DOHH2 (cell line): ENCODE data around the gene BMAL2.

Experiments used
- H3F3A ChIP-seq: fragments of 200-600 bp; sonication (generic), shearing (Covaris generic); 2 replicates; pipeline ENCODE4 v1.6.0; 2016; ENCODE audit warnings: antibody characterized with exemption, mild to moderate bottlenecking; ENCODE audit not compliant: control insufficient read depth, insufficient read depth
- H3K27ac ChIP-seq: fragments of 200-600 bp; sonication (generic); 2 replicates; pipeline ENCODE4 v1.5.1; 2014; ENCODE audit warnings: low read depth, mild to moderate bottlenecking, low read length, moderate library complexity
- H3K27me3 ChIP-seq: fragments of 200-600 bp; sonication (generic); 2 replicates; pipeline ENCODE4 v1.6.1; 2014; ENCODE audit warnings: mild to moderate bottlenecking, low read length, mixed read lengths; ENCODE audit not compliant: control insufficient read depth
- H3K36me3 ChIP-seq: fragments of 200-600 bp; sonication (generic); 2 replicates; pipeline ENCODE4 v1.6.1; 2014; ENCODE audit warnings: mild to moderate bottlenecking, low read length, moderate library complexity, mixed read lengths; ENCODE audit not compliant: control insufficient read depth
- H3K4me1 ChIP-seq: fragments of 200-600 bp; sonication (generic); 2 replicates; pipeline ENCODE4 v1.6.1; 2014; ENCODE audit warnings: mild to moderate bottlenecking, low read length, mixed read lengths; ENCODE audit not compliant: control insufficient read depth
- H3K4me2 ChIP-seq: fragments of 200-600 bp; sonication (generic); 2 replicates; pipeline ENCODE4 v1.6.0; 2014; ENCODE audit warnings: mild to moderate bottlenecking, low read length, moderate library complexity
- H3K4me3 ChIP-seq: fragments of 200-600 bp; sonication (generic); 2 replicates; pipeline ENCODE4 v1.5.1; 2014; ENCODE audit warnings: mild to moderate bottlenecking, low read length, mixed read lengths
- H3K79me2 ChIP-seq: fragments of 200-600 bp; sonication (generic); 2 replicates; pipeline ENCODE4 v1.6.1; 2014; ENCODE audit warnings: mild to moderate bottlenecking, low read length, mixed read lengths; ENCODE audit not compliant: control insufficient read depth
- H3K9me2 ChIP-seq: fragments of 200-600 bp; sonication (generic); replicated peaks from 2 replicates; pipeline ENCODE4 v1.6.1; 2014; ENCODE audit warnings: mild to moderate bottlenecking, low read length, mixed read lengths; ENCODE audit not compliant: control insufficient read depth
- H3K9me3 ChIP-seq: fragments of 200-600 bp; sonication (generic); 2 replicates; pipeline ENCODE4 v1.6.1; 2014; ENCODE audit warnings: antibody characterized with exemption, low read length, mixed read lengths; ENCODE audit not compliant: control insufficient read depth, insufficient read depth
- H4K20me1 ChIP-seq: fragments of 200-600 bp; sonication (generic); 2 replicates; pipeline ENCODE4 v1.6.0; 2014; ENCODE audit warnings: low read depth, mild to moderate bottlenecking, antibody characterized with exemption, low read length, moderate library complexity; ENCODE audit not compliant: control insufficient read depth, insufficient read depth
- EZH2phosphoT487 ChIP-seq: fragments of 200-600 bp; sonication (generic); IDR thresholded peaks from 2 replicates; pipeline ENCODE4 v1.6.1; 2017; ENCODE audit warnings: borderline replicate concordance, mild to moderate bottlenecking, antibody characterized with exemption, low read length, moderate library complexity, mixed read lengths
- TF ChIP-seq, protein P1 (sequence below): fragments of 200-600 bp; sonication (generic); IDR thresholded peaks from one replicate; pipeline ENCODE4 v1.5.1; 2014; ENCODE audit warnings: antibody characterized with exemption, mild to moderate bottlenecking, low read depth, low read length; ENCODE audit not compliant: poor library complexity, severe bottlenecking

The BMAL2 gene

GRCh38 chr12:27351476-27351875, 18.8 kb downstream of the BMAL2 start:
- Histone ChIP-seq H3K36me3 (no peaks in the 10 kb centered on the region), H3K4me2 (no peak overlapping the region), H3K4me3 (no peak overlapping the region), H3K27ac (no peak overlapping the region), H3K27me3 (no peaks in the 10 kb centered on the region), H4K20me1 (no peaks in the 10 kb centered on the region), H3K79me2 (no peaks in the 10 kb centered on the region), H3K4me1 (peaks cover 3% of the 10 kb centered on the region; the same call in 1 of the 2 replicates), H3F3A (no peaks in the 10 kb centered on the region), H3K9me3 (no peaks in the 10 kb centered on the region), H3K9me2 (no peaks in the 10 kb centered on the region)
- no peak for TF ChIP-seq EZH2phosphoT487
- TF ChIP-seq, protein P1, sequence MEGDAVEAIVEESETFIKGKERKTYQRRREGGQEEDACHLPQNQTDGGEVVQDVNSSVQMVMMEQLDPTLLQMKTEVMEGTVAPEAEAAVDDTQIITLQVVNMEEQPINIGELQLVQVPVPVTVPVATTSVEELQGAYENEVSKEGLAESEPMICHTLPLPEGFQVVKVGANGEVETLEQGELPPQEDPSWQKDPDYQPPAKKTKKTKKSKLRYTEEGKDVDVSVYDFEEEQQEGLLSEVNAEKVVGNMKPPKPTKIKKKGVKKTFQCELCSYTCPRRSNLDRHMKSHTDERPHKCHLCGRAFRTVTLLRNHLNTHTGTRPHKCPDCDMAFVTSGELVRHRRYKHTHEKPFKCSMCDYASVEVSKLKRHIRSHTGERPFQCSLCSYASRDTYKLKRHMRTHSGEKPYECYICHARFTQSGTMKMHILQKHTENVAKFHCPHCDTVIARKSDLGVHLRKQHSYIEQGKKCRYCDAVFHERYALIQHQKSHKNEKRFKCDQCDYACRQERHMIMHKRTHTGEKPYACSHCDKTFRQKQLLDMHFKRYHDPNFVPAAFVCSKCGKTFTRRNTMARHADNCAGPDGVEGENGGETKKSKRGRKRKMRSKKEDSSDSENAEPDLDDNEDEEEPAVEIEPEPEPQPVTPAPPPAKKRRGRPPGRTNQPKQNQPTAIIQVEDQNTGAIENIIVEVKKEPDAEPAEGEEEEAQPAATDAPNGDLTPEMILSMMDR: no peak

- Histone ChIP-seq H3K36me3 (no peaks in the 10 kb centered on the region), H3K4me1 (peaks cover 3% of the 10 kb centered on the region; the same call in 1 of the 2 replicates), H3K27me3 (no peaks in the 10 kb centered on the region), H3K4me2 (no peak overlapping the region), H3K27ac (no peak overlapping the region), H3K4me3 (no peak overlapping the region), H4K20me1 (no peaks in the 10 kb centered on the region), H3K79me2 (no peaks in the 10 kb centered on the region), H3K9me3 (no peaks in the 10 kb centered on the region), H3K9me2 (no peaks in the 10 kb centered on the region), H3F3A (no peaks in the 10 kb centered on the region)
- TF ChIP-seq, protein P1: no peak
- no peak for TF ChIP-seq EZH2phosphoT487
These were observed 22.9 kb downstream of the BMAL2 start for GRCh38 chr12:27355486-27355885.

DNA sequence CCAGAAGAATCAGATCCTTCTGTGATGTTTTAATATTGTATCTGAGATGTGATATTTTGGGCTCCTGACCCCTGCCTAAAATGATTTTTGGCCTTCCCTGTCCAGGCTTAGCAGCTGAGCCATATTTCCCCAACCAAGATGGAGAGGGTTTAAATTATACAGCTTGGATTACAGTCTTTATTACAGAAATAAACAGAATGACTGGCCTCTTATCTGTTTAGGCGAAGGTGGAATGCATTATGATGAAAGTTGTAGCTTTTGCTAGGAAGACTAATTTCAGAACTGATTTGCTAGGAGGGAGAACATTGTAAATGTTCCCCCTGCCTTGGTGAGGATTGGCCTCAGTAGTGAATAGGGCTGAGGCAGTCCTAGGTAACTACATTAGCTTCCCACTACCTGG, 23.3 kb downstream of the BMAL2 start:
- H3K4me2 ChIP-seq: no peak overlapping the region
- no peaks in the 10 kb centered on the region for H3K79me2 ChIP-seq
- H3F3A ChIP-seq: no peaks in the 10 kb centered on the region
- no peak overlapping the region for H3K27ac ChIP-seq
- H3K9me3 ChIP-seq: no peaks in the 10 kb centered on the region
- H4K20me1 ChIP-seq: no peaks in the 10 kb centered on the region
- H3K36me3 ChIP-seq: no peaks in the 10 kb centered on the region
- TF ChIP-seq EZH2phosphoT487: no peak
- no peak overlapping the region for H3K4me3 ChIP-seq
- no peaks in the 10 kb centered on the region for H3K27me3 ChIP-seq
- no peaks in the 10 kb centered on the region for H3K9me2 ChIP-seq
- H3K4me1 ChIP-seq: peaks cover 3% of the 10 kb centered on the region; the same call in 1 of the 2 replicates

- no peak overlapping the region for H3K4me3 ChIP-seq
- H3K4me2 ChIP-seq: no peak overlapping the region
- no peak overlapping the region for H3K27ac ChIP-seq
- no peaks in the 10 kb centered on the region for H3F3A ChIP-seq
- TF ChIP-seq, protein P1: no peak
- TF ChIP-seq EZH2phosphoT487: no peak
- H3K36me3 ChIP-seq: no peaks in the 10 kb centered on the region
- no peaks in the 10 kb centered on the region for H3K9me2 ChIP-seq
- no peaks in the 10 kb centered on the region for H3K79me2 ChIP-seq
- no peaks in the 10 kb centered on the region for H3K9me3 ChIP-seq
- no peaks in the 10 kb centered on the region for H3K4me1 ChIP-seq
- H4K20me1 ChIP-seq: no peaks in the 10 kb centered on the region
- no peaks in the 10 kb centered on the region for H3K27me3 ChIP-seq
These were observed 27.1 kb downstream of the BMAL2 start for GRCh38 chr12:27359578-27360340.
